HCT116 (cell line): Measurements from ENCODE around the gene RSPO4. TPM values are rescaled to one million over a fixed set of nuclear protein-coding genes. Genes with fewer than 3 reads are reported as not detected.
"Not testable (repeated sequence)": the region's sequence is repeated elsewhere in the genome, so short reads cannot be mapped to it uniquely, and the experiment has no call there.

Experiments
- ATAC-seq: fragments of 200-7000 bp; cut with Tn5 transposase; 2 replicates; pipeline ENCODE4 v1.9.1; 2020; ENCODE audit warnings: mild to moderate bottlenecking, moderate library complexity
- BruUV-seq: library from RNA; stranded (reverse); fragments of 400-500 nt; replicated peaks from 2 replicates; lab custom pipeline; 2021; lab: Mats Ljungman, UMichigan
- CTCF ChIA-PET: fragments of 300-600 bp; sonication (Branson Sonifier 250); formaldehyde crosslinking; loops from one replicate; lab custom pipeline; 2021; ENCODE audit warnings: antibody characterized with exemption; lab: Charles Lee
- POLR2A ChIA-PET: fragments of 300-600, 350-600 bp; sonication (Branson Sonifier 250); formaldehyde crosslinking; loops from one replicate; lab custom pipeline; 2021; ENCODE audit warnings: antibody characterized with exemption; lab: Charles Lee
- RAD21 ChIA-PET, 2 experiments: fragments of 300-600 bp; sonication (Branson Sonifier 250); formaldehyde crosslinking; loops; one replicate each; lab custom pipeline; 2023; ENCODE audit warnings: low total read pairs in 2 of 2; ENCODE audit not compliant: uncharacterized antibody in 2 of 2, unreplicated experiment in 2 of 2, low non-redundant PET in 1 of 2; lab: Charles Lee
- DNase-seq: peaks from one replicate; pipeline ENCODE4 v3.0.0-alpha.2; 2010; ENCODE audit warnings: low read depth, low spot score
- H2AFZ ChIP-seq: fragments of 200-600 bp; shearing (Covaris generic), sonication (generic); 2 replicates; pipeline ENCODE4 v1.6.1; 2017; ENCODE audit warnings: low read depth, mixed run types, mixed read lengths, antibody characterized with exemption, low read length; ENCODE audit not compliant: poor library complexity, severe bottlenecking
- H3K27ac ChIP-seq: 2 replicates; pipeline ENCODE4 v1.5.1; 2012; ENCODE audit warnings: low read depth, low read length
- H3K27me3 ChIP-seq: fragments of 200-600 bp; sonication (generic); 2 replicates; pipeline ENCODE4 v1.6.1; 2016; ENCODE audit warnings: mixed run types, low read length, mixed read lengths; ENCODE audit not compliant: insufficient read depth
- H3K36me3 ChIP-seq, 2 experiments: fragments of 200-500 bp in 1 of 2; fragments of 200-600 bp in 1 of 2; sonication (Bioruptor generic) in 1 of 2; sonication (generic) in 1 of 2; 2 replicates each; pipeline versions ENCODE4 v1.5.1 to v1.6.1; 2014 to 2016; ENCODE audit warnings: low read length in 2 of 2, inconsistent platforms in 1 of 2, mixed read lengths in 1 of 2, mixed run types in 1 of 2; ENCODE audit not compliant: insufficient read depth in 2 of 2, control insufficient read depth in 1 of 2
- H3K4me1 ChIP-seq, 2 experiments: fragments of 200-600 bp in 1 of 2; sonication (generic) in 1 of 2; 2 replicates each; pipeline versions ENCODE4 v1.5.1 to v1.6.1; 2012 to 2017; ENCODE audit warnings: low read length in 2 of 2, inconsistent platforms in 1 of 2, mild to moderate bottlenecking in 1 of 2, mixed read lengths in 1 of 2, mixed run types in 1 of 2, moderate library complexity in 1 of 2; ENCODE audit not compliant: insufficient read depth in 2 of 2, control insufficient read depth in 1 of 2
- H3K4me2 ChIP-seq: fragments of 200-600 bp; sonication (generic); 2 replicates; pipeline ENCODE4 v1.6.1; 2017; ENCODE audit warnings: mixed run types, low read length, mixed read lengths
- H3K4me3 ChIP-seq, 2 experiments: fragments of 200-600 bp in 1 of 2; sonication (generic) in 1 of 2; replicated peaks in 1 of 2; 2 replicates each; pipeline ENCODE4 v1.5.1; 2011 to 2016; ENCODE audit warnings: low read length in 2 of 2, control low read depth in 1 of 2, low read depth in 1 of 2, mild to moderate bottlenecking in 1 of 2, mixed read lengths in 1 of 2, mixed run types in 1 of 2
- H3K79me2 ChIP-seq: fragments of 200-600 bp; sonication (generic); 2 replicates; pipeline ENCODE4 v1.6.1; 2017; ENCODE audit warnings: mild to moderate bottlenecking, mixed run types, low read length, moderate library complexity, mixed read lengths; ENCODE audit not compliant: insufficient read depth
- H3K9ac ChIP-seq: fragments of 200-600 bp; sonication (generic); 2 replicates; pipeline ENCODE4 v1.6.1; 2016; ENCODE audit warnings: low read length, mixed read lengths
- H3K9me2 ChIP-seq: fragments of 200-600 bp; sonication (generic), shearing (Covaris generic); 2 replicates; pipeline ENCODE4 v1.6.1; 2017; ENCODE audit warnings: mixed run types, mild to moderate bottlenecking, moderate library complexity; ENCODE audit not compliant: insufficient read depth
- H3K9me3 ChIP-seq, 2 experiments: fragments of 200-500 bp in 1 of 2; fragments of 200-600 bp in 1 of 2; sonication (Bioruptor generic) in 1 of 2; sonication (generic) in 1 of 2; 2 replicates each; pipeline ENCODE4 v1.6.1; 2014 to 2017; ENCODE audit warnings: low read length in 2 of 2, mixed read lengths in 2 of 2, inconsistent platforms in 1 of 2, low read depth in 1 of 2, mild to moderate bottlenecking in 1 of 2, mixed run types in 1 of 2, moderate library complexity in 1 of 2; ENCODE audit not compliant: control insufficient read depth in 1 of 2, insufficient read depth in 1 of 2
- H4K20me1 ChIP-seq: fragments of 200-600 bp; sonication (generic), shearing (Covaris generic); 2 replicates; pipeline ENCODE4 v1.6.1; 2017; ENCODE audit warnings: mixed run types, mild to moderate bottlenecking, moderate library complexity; ENCODE audit not compliant: insufficient read depth
- EZH2 ChIP-seq: fragments of 200-600 bp; sonication (generic); IDR thresholded peaks from 2 replicates; pipeline ENCODE4 v1.6.1; 2017; ENCODE audit warnings: antibody characterized with exemption, mixed run types
- FOSL1 ChIP-seq: IDR thresholded peaks from 2 replicates; pipeline ENCODE4 v1.6.1; 2012; ENCODE audit warnings: low read depth
- SRF ChIP-seq: IDR thresholded peaks from 2 replicates; pipeline ENCODE4 v1.6.1; 2012; ENCODE audit warnings: low read depth
- TCF7L2 ChIP-seq: IDR thresholded peaks from 2 replicates; pipeline ENCODE4 v1.7.0; 2011; ENCODE audit warnings: borderline replicate concordance, inconsistent platforms; ENCODE audit not compliant: insufficient read depth, insufficient read length; ENCODE audit errors: extremely low read depth
- intact Hi-C: fragments of 100-400 bp; cut with micrococcal nuclease; formaldehyde crosslinking; loops from 2 replicates; pipeline ENCODE4 v1.10.0; 2022
- total RNA-seq: library from RNA; stranded (reverse); gene quantifications from one replicate; pipeline ENCODE4 v1.2.1, GENCODE V29; 2021; ENCODE audit not compliant: unreplicated experiment

RSPO4 gene
- total RNA-seq, 1 experiment from 2014 or later, result 0.84 TPM

GRCh38 chr20:986733-987355 is 15.3 kb downstream of the RSPO4 start:
- H3K79me2 ChIP-seq, result no peaks in the 10 kb centered on the region
- intact Hi-C loops, result no loop called here
- RAD21 ChIA-PET, result no interaction called here
- H3K9me2 ChIP-seq, result no peaks in the 10 kb centered on the region
- H2AFZ ChIP-seq, result no peak overlapping the region
- no peaks in the 10 kb centered on the region for H3K9me3 ChIP-seq
- CTCF ChIA-PET, result interaction anchor here (1.4 kb wide), 1 partner anchor 32 kb away, joined by 3 read pairs; no protein-coding TSS in a partner anchor
- POLR2A ChIA-PET, result no interaction called here
- H3K27ac ChIP-seq, result no peak overlapping the region
- H3K4me3 ChIP-seq, result no peak overlapping the region
- H3K4me2 ChIP-seq, result peak overlapping the region; percentile 18
- H3K27me3 ChIP-seq, result no peaks in the 10 kb centered on the region
- TF ChIP-seq TCF7L2, result no peak
- TF ChIP-seq FOSL1, result 0 out of 2 replicates have a peak, but pooled peaks have one; percentile 8
- TF ChIP-seq SRF, result no peak
- TF ChIP-seq EZH2, result no peak
- TF ChIP-seq, all 23 proteins: peak for 1
- ATAC-seq, result peak; percentile 79
- Histone ChIP-seq H3K9ac (no peak overlapping the region), H3K4me1 (peaks cover 0 to 9% of the 10 kb centered on the region in 2 experiments; a peak in 3 of 4 replicates), H3K36me3 (no peaks in the 10 kb centered on the region), H4K20me1 (no peaks in the 10 kb centered on the region)
- no TSS peak for BruUV-seq
- DNase-seq, result peak; percentile 15

- POLR2A ChIA-PET, H3K4me3 ChIP-seq, H3K27me3 ChIP-seq, H3K9me2 ChIP-seq, H3K9me3 ChIP-seq, RAD21 ChIA-PET, CTCF ChIA-PET, H3K4me1 ChIP-seq, DNase-seq, H3K9ac ChIP-seq, intact Hi-C loops, H2AFZ ChIP-seq, H3K4me2 ChIP-seq, H4K20me1 ChIP-seq, H3K36me3 ChIP-seq, H3K27ac ChIP-seq, ATAC-seq, BruUV-seq, H3K79me2 ChIP-seq: not testable (repeated sequence)
Observed at GRCh38 chr20:984994-985393, 17.1 kb downstream of the RSPO4 start.
